H1 (cell line): ENCODE measurements around the gene DNAJC16. TPM values are rescaled to one million over a fixed set of nuclear protein-coding genes. Genes with fewer than 3 reads are reported as not detected.

Experiments used
- CTCF ChIA-PET: fragments of 300-600 bp; sonication (Branson Sonifier 250); formaldehyde crosslinking; loops from one replicate; lab custom pipeline; 2021; ENCODE audit not compliant: partially characterized antibody; lab: Charles Lee
- POLR2A ChIA-PET: fragments of 300-600 bp; sonication (Branson Sonifier 250); formaldehyde crosslinking; loops from one replicate; lab custom pipeline; 2021; ENCODE audit warnings: inconsistent platforms; ENCODE audit not compliant: partially characterized antibody; lab: Charles Lee
- DNase-seq, 2 experiments: peaks; one replicate each; pipeline versions ENCODE4 v3.0.0 to v3.0.0-alpha.2; 2010 to 2022; ENCODE audit warnings: low spot score in 2 of 2, low read depth in 1 of 2, mixed read lengths in 1 of 2
- FAIRE-seq: peaks from 2 replicates; lab custom pipeline; 2011; peaks lifted over from hg19 to GRCh38; lab: Jason Lieb, UNC
- H2AFZ ChIP-seq: 2 replicates; pipeline ENCODE4 v1.8.1; 2012; ENCODE audit warnings: low read length, inconsistent platforms
- H2AK5ac ChIP-seq: 2 replicates; pipeline ENCODE4 v1.6.1; 2013; ENCODE audit warnings: low read depth, low read length
- H2BK120ac ChIP-seq: replicated peaks from 2 replicates; pipeline ENCODE3; 2013; ENCODE audit warnings: low read depth, low read length, inconsistent platforms
- H2BK12ac ChIP-seq: 2 replicates; pipeline ENCODE4 v1.6.1; 2013; ENCODE audit warnings: low read depth, low read length
- H2BK15ac ChIP-seq: 2 replicates; pipeline ENCODE4 v1.6.1; 2013; ENCODE audit warnings: low read length
- H2BK20ac ChIP-seq: 2 replicates; pipeline ENCODE4 v1.6.1; 2013; ENCODE audit warnings: low read length
- H2BK5ac ChIP-seq: 2 replicates; pipeline ENCODE4 v1.6.1; 2013; ENCODE audit warnings: low read depth, low read length
- H3K14ac ChIP-seq: 2 replicates; pipeline ENCODE4 v1.6.1; 2013; ENCODE audit warnings: inconsistent platforms; ENCODE audit not compliant: insufficient read length
- H3K18ac ChIP-seq: 2 replicates; pipeline ENCODE4 v1.6.1; 2013; ENCODE audit warnings: low read length; ENCODE audit errors: extremely low read depth
- H3K23ac ChIP-seq: 2 replicates; pipeline ENCODE4 v1.6.1; 2013; ENCODE audit warnings: inconsistent platforms; ENCODE audit not compliant: insufficient read length
- H3K23me2 ChIP-seq: 2 replicates; pipeline ENCODE4 v1.6.1; 2013; ENCODE audit warnings: low read depth, low read length
- H3K27ac ChIP-seq: 2 replicates; pipeline ENCODE4 v1.6.1; 2011; ENCODE audit warnings: low read depth, low read length, inconsistent platforms
- H3K27me3 ChIP-seq, 4 experiments: replicated peaks in 1 of 4; 1 replicate in 1 of 4; 2 replicates in 3 of 4; pipeline versions ENCODE4 v1.6.1 to v1.8.1; 2011 to 2013; ENCODE audit warnings: low read length in 3 of 4, mild to moderate bottlenecking in 3 of 4, inconsistent platforms in 2 of 4, mixed read lengths in 2 of 4, moderate library complexity in 1 of 4; ENCODE audit not compliant: control insufficient read depth in 3 of 4, insufficient read depth in 3 of 4; ENCODE audit errors: extremely low read depth in 1 of 4
- H3K36me3 ChIP-seq, 4 experiments: 2 replicates each; pipeline versions ENCODE4 v1.6.1 to v1.8.1; 2011 to 2013; ENCODE audit warnings: mild to moderate bottlenecking in 4 of 4, low read length in 3 of 4, moderate library complexity in 2 of 4, control low read depth in 1 of 4, inconsistent platforms in 1 of 4; ENCODE audit not compliant: insufficient read depth in 4 of 4, control insufficient read depth in 2 of 4
- H3K4ac ChIP-seq: replicated peaks from 2 replicates; pipeline ENCODE3; 2013; ENCODE audit warnings: low read length, low read depth, mixed read lengths, inconsistent platforms; ENCODE audit not compliant: insufficient read length
- H3K4me1 ChIP-seq, 4 experiments: replicated peaks in 1 of 4; 1 replicate in 1 of 4; 2 replicates in 3 of 4; pipeline versions ENCODE4 v1.6.1 to v1.8.1; 2011 to 2013; ENCODE audit warnings: low read length in 3 of 4, inconsistent platforms in 2 of 4, mixed read lengths in 1 of 4; ENCODE audit not compliant: insufficient read depth in 4 of 4, control insufficient read depth in 3 of 4
- H3K4me2 ChIP-seq, 2 experiments: 2 replicates each; pipeline versions ENCODE4 v1.6.1 to v1.8.1; 2011 to 2013; ENCODE audit warnings: low read depth in 2 of 2, low read length in 2 of 2, control low read depth in 1 of 2, inconsistent platforms in 1 of 2, mild to moderate bottlenecking in 1 of 2; ENCODE audit not compliant: insufficient read depth in 1 of 2
- H3K4me3 ChIP-seq, 4 experiments: fragments of 200-600, 300-600 bp in 1 of 4; sonication (generic), shearing (Covaris generic), sonication (Bioruptor Twin) in 1 of 4; 2 replicates each; pipeline versions ENCODE4 v1.5.1 to v1.8.1; 2011 to 2016; ENCODE audit warnings: low read length in 4 of 4, low read depth in 3 of 4, control low read depth in 2 of 4, inconsistent platforms in 2 of 4, mild to moderate bottlenecking in 2 of 4, mixed read lengths in 1 of 4, moderate library complexity in 1 of 4; ENCODE audit not compliant: insufficient read depth in 2 of 4; ENCODE audit errors: extremely low read depth in 1 of 4
- H3K56ac ChIP-seq: replicated peaks from 2 replicates; pipeline ENCODE3; 2013; ENCODE audit warnings: low read depth, mild to moderate bottlenecking, mixed read lengths, low read length, inconsistent platforms; ENCODE audit not compliant: insufficient read length
- H3K79me1 ChIP-seq: 2 replicates; pipeline ENCODE4 v1.6.1; 2013; ENCODE audit warnings: low read depth, low read length, control low read depth
- H3K79me2 ChIP-seq, 2 experiments: 2 replicates each; pipeline versions ENCODE4 v1.6.1 to v1.8.1; 2012 to 2013; ENCODE audit warnings: low read length in 2 of 2, mild to moderate bottlenecking in 2 of 2, inconsistent platforms in 1 of 2; ENCODE audit not compliant: insufficient read depth in 2 of 2, control insufficient read depth in 1 of 2
- H3K9ac ChIP-seq, 4 experiments: replicated peaks in 1 of 4; 1 replicate in 1 of 4; 2 replicates in 3 of 4; pipeline versions ENCODE4 v1.6.1 to v1.8.1; 2011 to 2013; ENCODE audit warnings: low read depth in 3 of 4, low read length in 3 of 4, control low read depth in 2 of 4, mild to moderate bottlenecking in 2 of 4, moderate library complexity in 2 of 4, inconsistent platforms in 1 of 4; ENCODE audit errors: extremely low read depth in 1 of 4
- H3K9me3 ChIP-seq, 2 experiments: 2 replicates each; pipeline versions ENCODE4 v1.6.1 to v1.8.1; 2012 to 2013; ENCODE audit warnings: mild to moderate bottlenecking in 2 of 2, moderate library complexity in 2 of 2, control low read depth in 1 of 2, inconsistent platforms in 1 of 2, low read depth in 1 of 2, low read length in 1 of 2, mixed read lengths in 1 of 2; ENCODE audit not compliant: insufficient read depth in 2 of 2
- H4K20me1 ChIP-seq, 2 experiments: replicated peaks in 1 of 2; 2 replicates each; pipeline versions ENCODE3 to v1.8.1; 2011 to 2013; ENCODE audit warnings: inconsistent platforms in 2 of 2, low read length in 2 of 2, mild to moderate bottlenecking in 1 of 2; ENCODE audit not compliant: insufficient read depth in 2 of 2, control insufficient read depth in 1 of 2
- H4K5ac ChIP-seq: 2 replicates; pipeline ENCODE4 v1.6.1; 2013; ENCODE audit warnings: low read length, low read depth, mixed read lengths, inconsistent platforms; ENCODE audit not compliant: insufficient read length
- H4K8ac ChIP-seq: 2 replicates; pipeline ENCODE4 v1.8.0; 2013; ENCODE audit warnings: mild to moderate bottlenecking, moderate library complexity, low read length, inconsistent platforms; ENCODE audit not compliant: insufficient read depth; ENCODE audit errors: extremely low read depth
- H4K91ac ChIP-seq: replicated peaks from 2 replicates; pipeline ENCODE3; 2013; ENCODE audit warnings: low read length, mixed read lengths, inconsistent platforms; ENCODE audit not compliant: insufficient read length
- CBX5 ChIP-seq: fragments of 300-800, 300-1000 bp; sonication (generic); IDR thresholded peaks from 2 replicates; pipeline ENCODE4 v1.7.1; 2016; ENCODE audit warnings: antibody characterized with exemption, low read length, low read depth
- CBX8 ChIP-seq: fragments of 300-800, 300-1000 bp; sonication (generic); IDR thresholded peaks from 2 replicates; pipeline ENCODE4 v1.7.1; 2016; ENCODE audit warnings: low read depth, low read length, borderline replicate concordance
- EGR1 ChIP-seq: IDR thresholded peaks from 2 replicates; pipeline ENCODE4 v1.6.1; 2011; ENCODE audit warnings: low read depth, low read length, borderline replicate concordance
- KDM4A ChIP-seq: IDR thresholded peaks from one replicate; pipeline ENCODE4 v1.7.1; 2012; ENCODE audit warnings: low read depth, mild to moderate bottlenecking, moderate library complexity, low read length, inconsistent platforms; ENCODE audit not compliant: severe bottlenecking
- POLR2AphosphoS5 ChIP-seq: IDR thresholded peaks from 2 replicates; pipeline ENCODE4 v1.6.1; 2011; ENCODE audit warnings: low read depth, low read length
- RFX5 ChIP-seq: IDR thresholded peaks from 2 replicates; pipeline ENCODE4 v1.6.1; 2011; ENCODE audit warnings: low read depth, low read length, improper control_type of control experiment, borderline replicate concordance
- RXRA ChIP-seq: IDR thresholded peaks from 2 replicates; pipeline ENCODE4 v1.6.1; 2011; ENCODE audit warnings: low read depth, mild to moderate bottlenecking, low read length, moderate library complexity; ENCODE audit not compliant: insufficient read depth
- SUZ12 ChIP-seq: fragments of 200-600 bp; sonication (generic); IDR thresholded peaks from 2 replicates; pipeline ENCODE4 v1.6.1; 2012; ENCODE audit warnings: mild to moderate bottlenecking, inconsistent platforms, low read length, moderate library complexity, mixed read lengths
- TEAD4 ChIP-seq: IDR thresholded peaks from 2 replicates; pipeline ENCODE4 v1.6.1; 2012; ENCODE audit warnings: low read depth, low read length, inconsistent platforms, mixed read lengths
- USF2 ChIP-seq: IDR thresholded peaks from 2 replicates; pipeline ENCODE4 v1.6.1; 2011; ENCODE audit warnings: low read length, improper control_type of control experiment
- WGBS, 2 experiments: shearing (Covaris generic) in 1 of 2; methylation state at CpG; one replicate each; pipeline versions ENCODE4 v1.1.6 to v1.1.7; 2013 to 2015; ENCODE audit warnings: low lambda C conversion rate in 2 of 2, mixed read lengths in 2 of 2, inconsistent platforms in 1 of 2, low coverage in 1 of 2, missing lambda C conversion rate in 1 of 2; ENCODE audit not compliant: insufficient replicate concordance in 2 of 2, insufficient coverage in 1 of 2, insufficient read length in 1 of 2; ENCODE audit errors: extremely low coverage in 1 of 2, missing lambda C conversion rate in 1 of 2; 5-methylcytosine and 5-hydroxymethylcytosine counted together
- polyA plus RNA-seq, 7 experiments: library from polyadenylated mRNA; depleted of rRNA in 3 of 7; stranded (reverse) in 5 of 7; unstranded in 2 of 7; fragments of >200 nt in 5 of 7; fragments of 200-250 nt in 2 of 7; gene quantifications; 1 replicate in 5 of 7; 2 replicates in 1 of 7; 4 replicates in 1 of 7; pipeline versions ENCODE4 v1.2.1 to v1.2.3, GENCODE V29; 2011 to 2013; ENCODE audit warnings: missing spikeins in 2 of 7, mixed read lengths in 2 of 7
- total RNA-seq: library from RNA; stranded (reverse); fragmentation: NEBNext Ultra II Directional; extraction: Animal tissue kit (Norgen Biotek cat#: 25700); gene quantifications from 2 replicates; pipeline ENCODE4 v1.2.1, GENCODE V29; 2021
- TF ChIP-seq, protein P1 (sequence below): IDR thresholded peaks from 2 replicates; pipeline ENCODE4 v1.6.1; 2011; ENCODE audit warnings: low read depth, mild to moderate bottlenecking, low read length; ENCODE audit not compliant: insufficient read depth
- TF ChIP-seq, protein P2 (sequence below): IDR thresholded peaks from 2 replicates; pipeline ENCODE4 v1.6.1; 2012; ENCODE audit warnings: inconsistent platforms

DNAJC16 gene
- total and polyA plus RNA-seq, 2 of the 8 experiments (the other 6 are each of a cell fraction or from before 2014, with no cell fraction given) = 7.9 to 23.3 TPM

GRCh38 chr1:15522551-15522950 lies 4.1 kb upstream of the DNAJC16 start:
- Histone ChIP-seq H2BK20ac (no peak overlapping the region), H2BK15ac (no peak overlapping the region), H4K20me1 (peaks cover 0 to 3% of the 10 kb centered on the region in 2 experiments), H2AK5ac (no peak overlapping the region), H3K9me3 (no peaks in the 10 kb centered on the region), H3K9ac (no peak overlapping the region), H3K4me1 (peaks cover 0 to 8% (median 5%) of the 10 kb centered on the region in 4 experiments; a peak in 4 of 7 replicates), H4K91ac (no peak overlapping the region), H3K27me3 (no peaks in the 10 kb centered on the region), H2AFZ (no peak overlapping the region), H3K18ac (no peak overlapping the region), H2BK12ac (no peak overlapping the region), H3K23me2 (peaks cover 6% of the 10 kb centered on the region), H3K14ac (no peak overlapping the region), H3K79me1 (0 out of 2 replicates have a peak, but pooled peaks cover 4% of the 10 kb centered on the region), H4K8ac (no peak overlapping the region; the same call in 1 of the 2 replicates), H4K5ac (no peak overlapping the region), H3K4me3 (no peak overlapping the region), H2BK120ac (no peak overlapping the region), H3K36me3 (peaks cover 0 to 7% (median 0%) of the 10 kb centered on the region in 4 experiments; a peak in 2 of 8 replicates), H3K27ac (no peak overlapping the region), H3K4me2 (peak overlapping the region; percentile 53 to 71; a peak in 2 of 4 replicates), H3K79me2 (peaks cover 0 to 22% of the 10 kb centered on the region in 2 experiments; a peak in 2 of 4 replicates), H3K23ac (no peak overlapping the region), H3K56ac (no peak overlapping the region), H3K4ac (peak overlapping the region; percentile 23), H2BK5ac (no peak overlapping the region)
- 95% methylated on average over 4 of the region's 4 CpGs; no CpG with 5 or more reads in 1 of the 2 experiments for WGBS, 2 experiments
- CTCF ChIA-PET = no interaction called here
- POLR2A ChIA-PET = interaction anchor here (0.8 kb wide), 1 partner anchor 14 kb away, joined by 6 read pairs; no protein-coding TSS in a partner anchor
- DNase-seq (no peak), FAIRE-seq (no peak)
- TF ChIP-seq, protein P1, sequence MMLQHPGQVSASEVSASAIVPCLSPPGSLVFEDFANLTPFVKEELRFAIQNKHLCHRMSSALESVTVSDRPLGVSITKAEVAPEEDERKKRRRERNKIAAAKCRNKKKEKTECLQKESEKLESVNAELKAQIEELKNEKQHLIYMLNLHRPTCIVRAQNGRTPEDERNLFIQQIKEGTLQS = no peak
- TF ChIP-seq, protein P2, sequence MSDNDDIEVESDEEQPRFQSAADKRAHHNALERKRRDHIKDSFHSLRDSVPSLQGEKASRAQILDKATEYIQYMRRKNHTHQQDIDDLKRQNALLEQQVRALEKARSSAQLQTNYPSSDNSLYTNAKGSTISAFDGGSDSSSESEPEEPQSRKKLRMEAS = no peak
- TF ChIP-seq RFX5 (no peak), USF2 (no peak), SUZ12 (no peak), POLR2AphosphoS5 (no peak), EGR1 (no peak), TEAD4 (no peak), CBX5 (no peak), RXRA (no peak), KDM4A (no peak), CBX8 (no peak)
